Left lung (tissue), 10 donors: ENCODE measurements around the gene BORCS8. TPM values are rescaled to one million over a fixed set of nuclear protein-coding genes. Genes with fewer than 3 reads are reported as not detected.
A peak's percentile ranks its signal among the peaks of the same experiment; 100 is the strongest.

ENCODE experiments used
- ATAC-seq: fragments of 200-7000 bp; cut with Tn5 transposase; one replicate; pipeline ENCODE4 v1.9.1; 2020; ENCODE audit warnings: moderate library complexity
- DNase-seq, 4 donors: peaks; one replicate each; pipeline ENCODE4 v3.0.0-alpha.2; 2013 to 2020
- H3K27ac ChIP-seq, 2 donors: fragments of 200-600 bp; sonication (generic) in 1 of 2; one replicate each; pipeline versions ENCODE4 v1.5.0 to v1.8.0; 2020 to 2021
- H3K27me3 ChIP-seq, 2 donors: fragments of 200-600 bp; sonication (generic) in 1 of 2; one replicate each; pipeline versions ENCODE4 v1.5.0 to v1.8.0; 2020 to 2021
- H3K36me3 ChIP-seq, 2 donors: fragments of 200-600 bp; sonication (generic) in 1 of 2; one replicate each; pipeline versions ENCODE4 v1.5.0 to v1.8.0; 2020 to 2021
- H3K4me1 ChIP-seq, 2 donors: fragments of 200-600 bp; one replicate each; pipeline ENCODE4 v1.8.0; 2021
- H3K4me3 ChIP-seq, 2 donors: fragments of 200-600 bp; sonication (generic) in 1 of 2; one replicate each; pipeline versions ENCODE4 v1.5.0 to v1.8.0; 2020 to 2021; ENCODE audit warnings: mild to moderate bottlenecking in 1 of 2
- H3K9me3 ChIP-seq, 2 donors: fragments of 200-600 bp; sonication (generic) in 1 of 2; one replicate each; pipeline versions ENCODE4 v1.5.0 to v1.8.0; 2020 to 2021
- CTCF ChIP-seq, 2 donors: fragments of 200-600 bp; sonication (generic) in 1 of 2; IDR thresholded peaks; one replicate each; pipeline versions ENCODE4 v1.5.0 to v1.8.0; 2021; ENCODE audit warnings: antibody characterized with exemption in 2 of 2
- intact Hi-C, 2 donors: fragments of 100-400 bp; cut with DNase I; formaldehyde crosslinking; loops; one replicate each; pipeline versions ENCODE4 v1.11.2 to v1.14.2; 2022
- polyA plus RNA-seq, 6 donors: library from polyadenylated mRNA; unstranded; fragments of 120-200 nt; gene quantifications; one replicate each; pipeline ENCODE4 v1.2.1, GENCODE V29; 2013; ENCODE audit not compliant: insufficient read length in 6 of 6
- total RNA-seq, 2 donors: library from RNA; stranded (reverse); fragmentation: NEBNext Ultra II Directional; extraction: Animal tissue kit (Norgen Biotek cat#: 25700); gene quantifications; one replicate each; pipeline ENCODE4 v1.2.1, GENCODE V29; 2021
- donor health status: DM: no; HTN: yes; CAD: no.
- donor health status: DM: no; HTN: no; CAD: no.

The BORCS8 gene
- total and polyA plus RNA-seq, 8 donors, result 16.4 to 39.1 (median 18.3) TPM

GRCh38 chr19:19132912-19133311 is 59.0 kb downstream of the BORCS8 start:
- Histone ChIP-seq H3K27ac (no peak overlapping the region), H3K36me3 (peaks cover 0 to 13% of the 10 kb centered on the region in 2 donors), H3K4me3 (no peak overlapping the region), H3K4me1 (peaks cover 5 to 7% of the 10 kb centered on the region in 2 donors), H3K9me3 (peaks cover 0 to 16% of the 10 kb centered on the region in 2 donors), H3K27me3 (no peaks in the 10 kb centered on the region)
- no peak for TF ChIP-seq CTCF (IDR thresholded peaks at IDR 0.05)
- intact Hi-C loops, result loop anchor here in 1 of 2 donors (10.0 kb wide), 1 partner anchor 78 kb away; no protein-coding TSS in a partner anchor
- ATAC-seq (no peak), DNase-seq (peak in 1 of 4 donors; percentile 65)

- peaks cover 0 to 13% of the 10 kb centered on the region in 2 donors for H3K36me3 ChIP-seq
- intact Hi-C loops, result loop anchor here in 1 of 2 donors (10.0 kb wide), 1 partner anchor 77 kb away; no protein-coding TSS in a partner anchor
- no peak overlapping the region for H3K4me3 ChIP-seq
- ATAC-seq (no peak), DNase-seq (no peak)
- peaks cover 0 to 16% of the 10 kb centered on the region in 2 donors for H3K9me3 ChIP-seq
- no peak for TF ChIP-seq CTCF (IDR thresholded peaks at IDR 0.05)
- H3K4me1 ChIP-seq, result no peaks in the 10 kb centered on the region
- no peaks in the 10 kb centered on the region for H3K27me3 ChIP-seq
- no peak overlapping the region for H3K27ac ChIP-seq
Measured at GRCh38 chr19:19131989-19132388, 60.0 kb downstream of the BORCS8 start.

Other genes starting within 250 kb of the BORCS8 start
- gene SUGP2, start 158.6 kb downstream of the BORCS8 start, total RNA-seq, result 10 to 100 TPM; 64.2 to 80.3 TPM
- 100 to 1,000 TPM in 5 of 6 donors, 10 to 100 TPM in 1; 94.1 to 139 (median 108) TPM for gene SUGP2, start 158.6 kb downstream of the BORCS8 start, polyA plus RNA-seq
- gene ARMC6, start 158.5 kb downstream of the BORCS8 start, total RNA-seq, result 10 to 100 TPM; 23.7 to 37.9 TPM
- gene ARMC6, start 158.5 kb downstream of the BORCS8 start, polyA plus RNA-seq, result 10 to 100 TPM; 30.6 to 36.8 (median 34.0) TPM
- 10 to 100 TPM in 1 of 2 donors, 1 to 10 TPM in 1; 7.6 to 12.4 TPM for gene SLC25A42, start 128.2 kb downstream of the BORCS8 start, total RNA-seq
- gene SLC25A42, start 128.2 kb downstream of the BORCS8 start, polyA plus RNA-seq, result 10 to 100 TPM; 10.8 to 16.6 (median 13.5) TPM
- gene TMEM161A, start 53.7 kb downstream of the BORCS8 start, total RNA-seq, result 10 to 100 TPM; 25.6 to 27.8 TPM
- 10 to 100 TPM; 22.3 to 28.0 (median 25.0) TPM for gene TMEM161A, start 53.7 kb downstream of the BORCS8 start, polyA plus RNA-seq
- gene MEF2B, start 21.9 kb downstream of the BORCS8 start, total RNA-seq, result 1 to 10 TPM; 1.1 to 2.3 TPM
- gene MEF2B, start 21.9 kb downstream of the BORCS8 start, polyA plus RNA-seq, result 1 to 10 TPM; 1.8 to 3.7 (median 2.1) TPM
- gene RFXANK, start 106 bp upstream of the BORCS8 start, total RNA-seq, result 10 to 100 TPM; 74.6 to 82.8 TPM
- 10 to 100 TPM; 61.6 to 78.3 (median 72.6) TPM for gene RFXANK, start 106 bp upstream of the BORCS8 start, polyA plus RNA-seq
- gene NR2C2AP, start 11.3 kb upstream of the BORCS8 start, total RNA-seq, result 10 to 100 TPM; 10.4 to 22.3 TPM
- gene NR2C2AP, start 11.3 kb upstream of the BORCS8 start, polyA plus RNA-seq, result 10 to 100 TPM; 10.4 to 13.0 (median 11.9) TPM
- gene NCAN, start 19.8 kb upstream of the BORCS8 start, total RNA-seq, result not detected
- gene NCAN, start 19.8 kb upstream of the BORCS8 start, polyA plus RNA-seq, result under 1 TPM; 0.03 to 0.14 (median 0.09) TPM
- gene TM6SF2, start 81.1 kb upstream of the BORCS8 start, total RNA-seq, result under 1 TPM; 0.55 to 0.65 TPM
- 1 to 10 TPM; 5.7 to 8.6 (median 6.3) TPM for gene TM6SF2, start 81.1 kb upstream of the BORCS8 start, polyA plus RNA-seq
- 10 to 100 TPM; 35.6 to 37.7 TPM for gene SUGP1, start 128.4 kb upstream of the BORCS8 start, total RNA-seq
- 10 to 100 TPM; 39.9 to 52.4 (median 49.1) TPM for gene SUGP1, start 128.4 kb upstream of the BORCS8 start, polyA plus RNA-seq
- 10 to 100 TPM; 46.7 to 50.8 TPM for gene MAU2, start 128.7 kb upstream of the BORCS8 start, total RNA-seq
- gene MAU2, start 128.7 kb upstream of the BORCS8 start, polyA plus RNA-seq, result 10 to 100 TPM; 56.8 to 80.3 (median 72.6) TPM
- 10 to 100 TPM; 66.3 to 97.3 TPM for gene GATAD2A, start 213.5 kb upstream of the BORCS8 start, total RNA-seq
- gene GATAD2A, start 213.5 kb upstream of the BORCS8 start, polyA plus RNA-seq, result 10 to 100 TPM; 39.3 to 61.1 (median 46.9) TPM